ENCODE measurements around the gene GRB10.

- TF ChIP-seq CTCF (IDR thresholded peaks at IDR 0.05) (no peak), POLR2A (IDR thresholded peaks at IDR 0.05) (no peak)
Observed at GRCh38 chr7:50615519-50616080, 167.1 kb downstream of the GRB10 start.

Data from uterus (tissue), 2 donors.